Fibroblast of peridontal ligament (primary cell): Measurements from ENCODE around the gene SELENOI.
"Not testable (repeated sequence)": the region's sequence is repeated elsewhere in the genome, so short reads cannot be mapped to it uniquely, and the experiment has no call there.

Experiments used
- DNase-seq: peaks from one replicate; pipeline ENCODE4 v3.0.0-alpha.2; 2010; ENCODE audit errors: extremely low read depth

The SELENOI gene

GRCh38 chr2:26327291-26328272 lies 18.4 kb upstream of the SELENOI start:
- DNase-seq, result peak; percentile 61

DNA sequence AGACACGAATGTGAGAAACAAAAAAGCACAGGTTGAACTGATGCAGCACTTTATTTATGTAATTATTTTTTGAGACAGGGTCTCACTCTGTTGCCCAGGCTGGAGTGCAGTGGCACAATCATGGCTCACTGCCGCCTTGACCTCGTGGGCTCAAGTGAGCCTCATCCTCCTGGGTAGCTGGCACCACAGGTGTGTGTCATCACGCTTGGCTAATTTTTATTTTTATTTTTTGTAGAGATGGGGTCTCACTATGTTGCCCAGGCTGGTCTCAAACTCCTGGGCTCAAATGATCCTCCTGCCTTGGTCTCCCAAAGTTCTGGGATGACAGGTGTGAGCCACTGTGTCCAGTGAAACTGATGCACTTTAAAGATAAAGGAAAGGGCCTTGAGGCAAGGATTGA lies 16.9 kb upstream of the SELENOI start:
- not testable (repeated sequence) for DNase-seq

- peak; percentile 87 for DNase-seq
Observed at GRCh38 chr2:26330114-26330549, 15.8 kb upstream of the SELENOI start.

DNA sequence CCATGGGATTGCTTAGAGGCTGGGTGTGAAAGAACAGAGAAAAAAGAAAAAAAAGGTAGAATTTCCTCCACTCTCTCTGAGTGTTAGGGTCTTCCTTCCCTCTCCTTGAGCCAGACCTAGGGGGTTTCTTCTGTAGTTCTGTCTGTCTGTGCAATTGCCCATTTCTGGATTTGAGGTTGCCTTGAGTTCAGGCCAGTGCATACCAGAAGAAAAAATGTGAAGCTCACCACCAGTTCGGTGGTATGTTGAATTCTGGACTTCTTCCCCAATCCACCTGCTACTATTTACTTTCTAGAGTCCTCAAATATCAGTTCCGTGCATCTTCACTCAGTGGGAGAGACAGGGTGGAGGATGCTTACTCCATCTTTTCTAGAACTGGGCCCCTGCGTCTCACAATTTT lies 15.3 kb upstream of the SELENOI start:
- DNase-seq, result no peak

GRCh38 chr2:26331321-26331720 lies 14.6 kb upstream of the SELENOI start:
- DNase-seq, result not testable (repeated sequence)

- DNase-seq, result no peak
Observed at GRCh38 chr2:26333293-26333692, 12.7 kb upstream of the SELENOI start.

GRCh38 chr2:26335231-26335630 lies 10.7 kb upstream of the SELENOI start:
- peak; percentile 56 for DNase-seq

DNA sequence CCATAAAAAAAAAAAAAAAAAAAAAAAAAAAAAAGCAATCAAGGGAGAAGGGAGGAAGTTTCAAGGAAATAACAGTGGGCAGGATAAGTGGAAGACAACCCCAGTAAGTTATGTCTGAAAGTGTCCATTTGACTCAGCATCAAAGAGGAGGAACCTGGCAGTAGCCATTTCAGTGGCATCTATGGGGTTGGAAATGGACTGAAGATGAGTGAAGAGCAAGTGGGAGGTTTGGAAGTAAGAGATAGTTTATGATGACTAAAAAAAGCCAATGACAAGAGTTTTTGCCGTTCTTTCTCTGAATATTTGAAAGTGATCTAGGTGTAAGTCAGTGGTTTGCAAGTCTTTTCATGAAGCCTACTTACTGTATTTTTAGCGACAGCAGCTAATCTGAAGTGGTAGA lies 9.2 kb upstream of the SELENOI start:
- DNase-seq, result no peak

DNA sequence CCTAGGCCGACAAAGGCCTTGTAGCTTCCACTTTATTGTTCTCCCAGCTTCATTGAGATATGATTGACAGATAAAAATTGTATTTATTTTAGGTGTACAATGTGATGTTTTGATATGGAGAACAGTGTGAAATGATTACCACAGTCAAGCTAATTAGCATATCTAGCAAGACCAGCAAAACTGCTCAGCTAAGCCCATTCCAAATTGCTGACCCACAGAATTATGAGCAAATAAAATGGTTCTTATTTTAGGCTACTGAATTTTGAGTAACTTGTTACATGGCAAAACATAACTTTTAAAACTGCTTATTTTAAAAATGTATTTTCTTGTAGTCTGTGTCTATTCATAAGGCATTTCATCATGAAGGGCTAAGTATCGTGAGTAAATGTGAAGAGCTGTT lies 8.6 kb upstream of the SELENOI start:
- DNase-seq, result no peak

DNA sequence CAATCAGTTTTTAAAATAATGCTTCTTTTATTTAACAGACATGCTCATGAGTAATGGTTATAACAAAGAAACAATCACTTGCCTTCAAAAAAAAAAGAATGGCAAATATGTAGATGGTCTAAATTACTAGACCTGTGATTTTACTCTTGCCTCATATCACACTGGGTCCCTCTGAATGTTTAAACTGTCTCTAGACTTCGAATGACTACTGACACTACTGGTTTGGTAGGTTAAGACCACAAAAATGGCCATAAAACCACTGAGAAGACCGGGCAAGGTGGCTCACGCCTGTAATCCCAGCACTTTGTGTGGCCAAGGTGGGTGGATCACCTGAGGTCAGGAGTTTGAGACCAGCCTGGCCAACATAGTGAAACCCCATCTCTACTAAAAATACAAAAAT lies 5.1 kb upstream of the SELENOI start:
- no peak for DNase-seq

DNA sequence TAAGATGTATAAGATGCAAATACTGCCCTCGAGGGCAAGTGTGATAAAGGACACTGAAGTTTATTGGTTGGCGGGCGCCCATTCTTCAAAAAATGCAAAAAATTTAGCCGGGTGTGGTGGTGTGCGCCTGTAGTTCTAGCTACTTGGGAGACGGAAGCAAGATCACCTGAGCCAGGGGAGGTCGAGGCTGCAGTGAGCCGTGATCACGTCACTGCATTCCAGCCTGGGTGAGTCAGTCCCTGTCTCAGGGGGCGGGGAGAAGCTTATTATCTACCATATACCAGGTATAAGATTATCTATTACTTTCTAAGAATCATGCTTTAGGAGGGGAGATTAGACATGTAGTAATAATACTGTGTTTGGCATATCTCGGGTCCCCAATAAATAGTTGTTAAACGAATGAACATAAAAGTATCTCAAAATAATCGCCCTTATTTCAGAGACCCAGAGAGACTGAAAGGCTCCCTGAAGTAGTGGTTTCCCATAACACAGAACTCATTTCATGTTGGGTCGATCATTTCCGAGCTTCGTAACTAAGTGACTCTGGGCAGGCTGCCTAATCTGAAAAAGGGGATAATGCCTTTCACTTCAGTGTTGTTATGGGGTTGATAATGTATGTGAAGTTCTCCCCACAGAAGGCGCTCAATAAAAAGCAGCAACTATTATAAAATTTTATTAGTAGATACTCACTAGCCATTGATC lies 1.2 kb upstream of the SELENOI start:
- DNase-seq, result peak; percentile 37

DNA sequence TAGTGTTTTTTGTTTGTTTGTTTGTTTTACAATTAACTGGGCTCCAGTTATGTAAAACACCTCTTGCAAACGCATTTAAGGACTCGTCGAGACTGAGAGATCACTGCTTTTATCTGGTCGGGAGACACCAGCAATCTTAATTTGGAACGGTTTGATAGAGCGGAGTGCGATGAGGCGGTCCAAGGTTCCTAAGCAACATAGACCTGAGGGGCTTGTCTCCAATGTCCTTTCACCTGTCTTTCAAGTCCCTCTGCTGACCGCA lies 729 bp upstream of the SELENOI start:
- DNase-seq, result no peak

DNA sequence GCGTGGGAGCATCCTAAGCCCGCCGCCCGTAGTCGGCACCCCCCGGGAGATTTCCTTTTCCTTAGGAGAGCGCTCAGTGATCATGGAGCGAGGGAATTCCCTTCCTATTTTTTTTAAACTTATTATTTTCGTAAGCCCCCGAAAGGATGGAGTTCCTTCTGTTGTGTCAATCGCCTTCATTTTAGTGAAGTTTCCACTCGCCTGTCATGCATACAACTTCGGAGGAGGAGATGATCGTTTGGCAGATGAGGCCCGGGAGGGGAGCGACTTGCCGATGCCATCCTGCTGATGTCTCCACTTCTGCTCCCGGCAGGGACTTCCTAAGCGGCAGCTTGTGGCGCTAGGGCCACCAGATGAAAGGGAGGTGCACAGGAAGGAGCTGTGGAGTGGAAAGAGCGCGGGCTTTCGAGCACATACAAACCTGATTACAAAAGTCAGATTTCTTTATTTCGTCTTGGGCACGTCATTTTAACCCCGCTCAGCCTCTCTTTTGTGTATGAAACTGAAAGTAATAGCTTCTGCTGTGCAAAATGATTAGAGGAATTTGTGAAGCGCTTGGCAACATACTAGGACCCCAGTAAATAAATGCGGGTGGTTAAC lies 611 bp downstream of the SELENOI start, which contains the start of gene ADGRF3:
Gene ADGRF3 (minus strand): TSS at position 336 of the 600 bp plus-strand sequence. CDS start 555 bp downstream, outside the sequence.
- peak; percentile 54 for DNase-seq

DNA sequence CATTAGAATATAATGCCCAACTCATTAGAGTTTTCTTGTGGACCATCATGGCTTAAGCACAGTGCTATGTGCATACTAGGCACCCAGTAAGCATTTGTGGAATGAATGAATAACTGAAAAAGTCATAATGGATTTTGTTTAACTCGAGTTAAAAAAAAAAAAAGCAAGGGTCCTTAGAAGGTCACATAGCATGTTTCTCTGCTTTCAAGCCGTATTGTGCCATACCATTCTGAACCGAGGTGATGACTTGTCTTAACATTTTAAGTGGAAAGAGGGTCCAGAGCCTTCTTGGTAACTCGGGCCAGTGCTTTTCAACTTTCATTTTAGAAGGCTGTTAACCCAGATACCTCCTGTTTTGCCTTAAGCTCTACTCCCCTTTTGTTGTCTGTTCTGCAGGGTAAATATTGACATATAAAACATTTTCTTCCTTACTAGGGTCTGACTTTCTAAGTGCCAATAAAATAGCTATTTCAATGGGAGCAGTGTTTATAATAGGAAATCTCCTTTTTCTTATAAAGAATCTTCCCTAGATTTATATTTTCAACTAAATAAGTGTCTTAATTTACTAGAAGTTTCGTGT lies 1.4 kb downstream of the SELENOI start:
- DNase-seq, result peak; percentile 37

DNA sequence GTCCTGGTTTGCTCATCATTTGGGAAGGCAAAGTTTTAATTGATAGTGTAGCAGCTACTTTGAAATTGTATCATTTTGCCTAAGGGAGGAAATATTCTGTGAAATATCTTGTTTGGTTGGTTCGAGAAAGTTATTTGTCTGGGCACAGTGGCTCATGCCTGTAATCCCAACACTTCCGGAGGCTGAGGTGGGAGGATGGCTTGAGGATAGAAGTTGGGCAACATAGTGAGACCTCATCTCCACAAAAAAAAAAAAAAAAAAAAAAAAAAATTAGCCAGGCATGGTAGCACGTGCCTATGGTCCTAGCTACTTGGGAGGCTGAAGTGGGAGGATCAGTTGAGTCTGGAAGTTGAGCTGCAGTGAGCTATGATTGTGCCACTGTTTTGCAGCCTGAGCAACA lies 3.7 kb downstream of the SELENOI start:
- no peak for DNase-seq

GRCh38 chr2:26351375-26352090 lies 5.6 kb downstream of the SELENOI start:
- no peak for DNase-seq

- no peak for DNase-seq
Observed at GRCh38 chr2:26352892-26353291, 6.9 kb downstream of the SELENOI start.

DNA sequence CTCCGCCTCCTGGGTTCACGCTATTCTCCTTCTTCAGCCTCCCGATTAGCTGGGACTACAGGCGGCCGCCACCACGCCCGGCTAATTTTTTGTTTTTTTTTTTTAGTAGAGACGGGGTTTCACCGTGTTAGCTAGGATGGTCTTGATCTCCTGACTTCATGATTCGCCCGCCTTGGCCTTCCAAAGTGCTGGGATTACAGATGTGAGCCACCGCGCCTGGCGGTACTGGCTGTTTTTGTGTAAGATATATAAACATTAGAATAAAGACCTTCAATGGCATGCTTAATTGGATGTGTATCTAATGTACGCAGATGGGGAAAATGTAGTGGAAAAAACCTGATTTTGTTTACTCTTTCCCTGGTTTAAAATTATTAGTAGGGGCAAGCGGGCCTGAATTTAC lies 8.5 kb downstream of the SELENOI start:
- not testable (repeated sequence) for DNase-seq

DNA sequence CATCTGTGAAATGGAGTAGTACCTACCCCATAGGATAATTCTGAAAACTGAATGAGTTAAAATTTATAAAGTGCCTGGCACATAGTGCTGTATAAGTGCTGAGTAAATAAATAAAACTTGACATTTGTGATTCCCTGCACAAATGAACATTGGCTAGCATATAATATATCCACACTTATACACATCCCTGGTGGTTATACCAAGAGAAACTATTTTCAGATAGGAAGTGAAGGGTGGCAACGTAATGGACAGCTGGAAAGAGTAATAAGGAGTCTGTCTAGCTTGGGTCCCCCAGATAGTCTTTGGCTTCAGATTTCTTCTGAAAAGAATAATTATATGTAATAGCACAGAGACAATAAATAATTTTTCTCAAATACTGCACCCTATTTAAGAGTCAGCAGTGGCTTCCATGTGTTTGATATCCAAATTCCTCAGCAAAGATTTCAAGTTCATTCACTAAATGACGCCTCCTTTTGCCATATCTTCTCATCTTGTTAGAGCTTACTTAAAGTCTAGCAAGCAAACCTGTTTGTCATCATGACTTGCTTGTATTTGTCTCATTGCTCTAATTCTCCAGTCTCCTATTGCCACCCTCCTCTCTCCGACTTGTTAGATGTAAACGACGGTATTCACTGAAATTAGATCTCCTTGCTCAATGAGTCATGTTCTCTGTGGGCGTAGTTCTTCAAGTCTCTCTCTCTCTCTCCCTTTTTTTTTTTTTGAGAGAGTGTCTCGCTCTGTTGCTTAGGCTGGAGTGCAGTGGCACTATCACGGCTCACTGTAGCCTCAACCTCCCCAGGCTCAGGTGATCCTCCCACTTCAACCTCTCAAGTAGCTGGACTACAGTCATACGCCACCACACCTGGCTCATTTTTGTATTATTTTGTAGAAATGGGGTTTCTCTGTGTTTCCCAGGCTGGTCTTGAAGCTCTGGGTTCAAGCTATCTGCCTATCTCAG lies 9.4 kb downstream of the SELENOI start:
- DNase-seq, result peak; percentile 94

- no peak for DNase-seq
Observed at GRCh38 chr2:26356111-26356510, 10.2 kb downstream of the SELENOI start.
